Pancreas (tissue), 10 donors: ENCODE results near the gene BAHD1. TPM values are rescaled to one million over a fixed set of nuclear protein-coding genes. Genes with fewer than 3 reads are reported as not detected.
A peak's percentile ranks its signal among the peaks of the same experiment; 100 is the strongest.

Experiments used
- ATAC-seq, 4 donors: fragments of 200-7000 bp; cut with Tn5 transposase; one replicate each; pipeline versions ENCODE4 v1.8.0 to v1.9.1; 2020; ENCODE audit warnings: mild to moderate bottlenecking in 4 of 4, moderate library complexity in 4 of 4
- DNase-seq, 6 donors: peaks; one replicate each; pipeline ENCODE4 v3.0.0-alpha.2; 2020
- FAIRE-seq: peaks from 2 replicates; lab custom pipeline; 2012; peaks lifted over from hg19 to GRCh38; lab: Jason Lieb, UNC
- H3K27ac ChIP-seq, 4 donors: fragments of 200-600 bp; sonication (generic); 1 replicate in 3 of 4; 2 replicates in 1 of 4; pipeline versions ENCODE4 v1.5.0 to v1.8.0; 2020
- H3K27me3 ChIP-seq, 4 donors: fragments of 200-600 bp; one replicate each; pipeline ENCODE4 v1.8.0; 2021
- H3K36me3 ChIP-seq, 3 donors: fragments of 200-600 bp; sonication (generic) in 1 of 3; one replicate each; pipeline versions ENCODE4 v1.5.0 to v1.8.0; 2020 to 2021
- H3K4me1 ChIP-seq, 3 donors: fragments of 200-600 bp; one replicate each; pipeline ENCODE4 v1.8.0; 2021
- H3K4me3 ChIP-seq, 4 donors: fragments of 200-600 bp; sonication (generic) in 2 of 4; one replicate each; pipeline versions ENCODE4 v1.5.0 to v1.8.0; 2020 to 2021
- H3K9me3 ChIP-seq, 4 donors: fragments of 200-600 bp; one replicate each; pipeline ENCODE4 v1.8.0; 2021
- CTCF ChIP-seq, 4 donors: fragments of 200-600 bp; sonication (generic) in 3 of 4; IDR thresholded peaks; one replicate each; pipeline versions ENCODE4 v1.5.0 to v1.8.0; 2021; ENCODE audit warnings: antibody characterized with exemption in 4 of 4
- WGBS, 2 donors: extraction: QIAGEN DNeasy Blood & Tissue Kit; methylation state at CpG; one replicate each; pipeline ENCODE4 v1.1.7; 2013; 5-methylcytosine and 5-hydroxymethylcytosine counted together
- intact Hi-C, 3 donors: fragments of 100-400 bp; cut with DNase I; formaldehyde crosslinking; loops; one replicate each; pipeline versions ENCODE4 v1.11.1 to v1.14.2; 2022
- polyA plus RNA-seq, 2 donors: library from polyadenylated mRNA; stranded (reverse); fragments of 200-250 nt; gene quantifications; one replicate each; pipeline ENCODE4 v1.2.3, GENCODE V29; 2013
- total RNA-seq, 6 donors: library from RNA; stranded (reverse); fragmentation: NEBNext Ultra II Directional in 4 of 6; extraction: Animal tissue kit (Norgen Biotek cat#: 25700) in 4 of 6; gene quantifications; one replicate each; pipeline versions ENCODE4 v1.2.1 to v1.2.4, GENCODE V29; 2021 to 2023
- donor health status: healthy with polysubstance abuse.
- donor health status: DM: no; HTN: no; CAD: no; lungs with moderate emphysema.
- donor health status: DM: no; HTN: no; CAD: no.
- donor health status: control.
- donor health status: control.
- donor health status: Bipolar disorder and iron deficiency.
- donor health status: DM: yes; HTN: yes; CAD: no.
- donor health status: DM: no; HTN: no; CAD: no.
- donor health status: DM: no; HTN: no; CAD: no.
- donor health status: DM: yes; HTN: yes; CAD: no.

Gene BAHD1
- total and polyA plus RNA-seq, 8 donors = 8.0 to 16.3 (median 10.7) TPM

- intact Hi-C loops = no loop called here
- FAIRE-seq (no peak), DNase-seq (peak in 1 of 6 donors; percentile 27), ATAC-seq (no peak)
- 79 to 88% methylated on average over 4 of the region's 4 CpGs for WGBS, 2 donors
- Histone ChIP-seq H3K27me3 (no peaks in the 10 kb centered on the region), H3K4me1 (peaks cover 0 to 7% (median 0%) of the 10 kb centered on the region in 3 donors), H3K27ac (no peak overlapping the region), H3K9me3 (no peaks in the 10 kb centered on the region), H3K36me3 (peaks cover 0 to 20% (median 3%) of the 10 kb centered on the region in 3 donors), H3K4me3 (no peak overlapping the region)
- TF ChIP-seq CTCF (IDR thresholded peaks at IDR 0.05) = no peak
Measured at GRCh38 chr15:40468898-40469331, 28.2 kb downstream of the BAHD1 start.

GRCh38 chr15:40469776-40470390, 29.1 kb downstream of the BAHD1 start:
- peak overlapping the region; percentile 62 to 88 (median 78) for H3K27ac ChIP-seq
- peak overlapping the region in 3 of 4 donors; percentile 66 to 84 (median 82) for H3K4me3 ChIP-seq
- peaks cover 0 to 13% (median 0%) of the 10 kb centered on the region in 3 donors for H3K36me3 ChIP-seq
- ATAC-seq (no peak), DNase-seq (no peak), FAIRE-seq (no peak)
- no peak for TF ChIP-seq CTCF (IDR thresholded peaks at IDR 0.05)
- peaks cover 0 to 7% (median 0%) of the 10 kb centered on the region in 3 donors for H3K4me1 ChIP-seq
- H3K27me3 ChIP-seq = no peaks in the 10 kb centered on the region
- WGBS, 2 donors = 76 to 84% methylated on average over 7 of the region's 7 CpGs
- intact Hi-C loops = no loop called here
- H3K9me3 ChIP-seq = no peaks in the 10 kb centered on the region

GRCh38 chr15:40470423-40471104, 29.8 kb downstream of the BAHD1 start, which contains the start of gene CHST14:
CHST14 (plus strand) TSS chr15:40470984; CDS start chr15:40471214, 230 bp downstream.
- DNase-seq (peak; percentile 46 to 84 (median 65)), ATAC-seq (peak; percentile 88 to 92 (median 88)), FAIRE-seq (no peak)
- Histone ChIP-seq H3K4me3 (peak within 1 kb of the TSS; percentile 62 to 84 (median 74)), H3K27me3 (no peaks in the 10 kb centered on the region), H3K36me3 (peaks cover 0 to 10% (median 0%) of the 10 kb centered on the region in 3 donors), H3K9me3 (no peaks in the 10 kb centered on the region), H3K27ac (peak within 1 kb of the TSS; percentile 62 to 88 (median 78)), H3K4me1 (peaks cover 0 to 7% (median 0%) of the 10 kb centered on the region in 3 donors)
- intact Hi-C loops = no loop called here
- TF ChIP-seq CTCF (IDR thresholded peaks at IDR 0.05) = no peak
- 1% methylated on average over 31 to 52 of the region's 52 CpGs for WGBS, 2 donors

GRCh38 chr15:40471105-40471807, 30.5 kb downstream of the BAHD1 start:
- peak; percentile 32 to 51 (median 37) for ATAC-seq
- DNase-seq = peak in 4 of 6 donors; percentile 30 to 75 (median 47)
- 0 to 1% methylated on average over 39 to 60 of the region's 60 CpGs for WGBS, 2 donors
- intact Hi-C loops = no loop called here
- FAIRE-seq = no peak
- no peak for TF ChIP-seq CTCF (IDR thresholded peaks at IDR 0.05)
- Histone ChIP-seq H3K27ac (peak overlapping the region; percentile 62 to 88 (median 78)), H3K4me3 (peak overlapping the region; percentile 62 to 84 (median 74)), H3K4me1 (peaks cover 0 to 7% (median 0%) of the 10 kb centered on the region in 3 donors), H3K9me3 (no peaks in the 10 kb centered on the region), H3K27me3 (no peaks in the 10 kb centered on the region), H3K36me3 (peaks cover 0 to 5% (median 0%) of the 10 kb centered on the region in 3 donors)
